Stomach (tissue), 4 donors: ENCODE results near the gene RGMA.

ENCODE experiments used
- CTCF ChIP-seq, 7 experiments: fragments of 450-650 bp in 4 of 7; fragments of 200-600 bp in 3 of 7; sonication (generic) in 3 of 7; IDR thresholded peaks; one replicate each; pipeline ENCODE4 v1.5.1; 2016 to 2019; ENCODE audit warnings: antibody characterized with exemption in 7 of 7, control low read depth in 2 of 7, mild to moderate bottlenecking in 1 of 7
- EP300 ChIP-seq: sonication (generic); formaldehyde crosslinking; IDR thresholded peaks from one replicate; pipeline ENCODE4 v1.6.1; 2017; ENCODE audit warnings: antibody characterized with exemption
- POLR2A ChIP-seq, 4 donors: fragments of 450-650 bp; IDR thresholded peaks; one replicate each; pipeline ENCODE4 v1.6.1; 2016; ENCODE audit warnings: antibody characterized with exemption in 4 of 4, control low read depth in 2 of 4, mild to moderate bottlenecking in 1 of 4, moderate library complexity in 1 of 4

DNA sequence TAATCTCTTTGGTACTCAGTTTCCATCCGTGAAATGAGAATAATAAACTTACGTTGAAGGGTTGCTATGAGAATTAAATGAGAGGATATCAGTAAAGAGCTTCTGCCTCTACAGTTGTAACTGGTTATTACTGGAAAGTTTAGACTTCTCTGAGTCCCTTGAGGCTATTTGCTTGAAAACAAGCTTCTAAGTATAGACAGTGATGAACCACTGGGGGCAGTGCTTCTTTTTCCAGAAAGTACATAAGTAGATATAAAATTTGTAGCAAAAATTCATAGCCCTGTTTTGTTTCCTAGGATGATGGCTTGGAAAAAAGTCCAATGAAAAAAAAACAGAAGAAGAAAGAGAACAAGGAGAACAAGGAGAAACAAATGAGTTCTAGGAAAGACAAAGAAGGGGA is 87.1 kb downstream of the RGMA start:
- no peak for TF ChIP-seq CTCF (IDR thresholded peaks at IDR 0.05)
- no peak for TF ChIP-seq POLR2A (IDR thresholded peaks at IDR 0.05)
- no peak for TF ChIP-seq EP300
